ENCODE results near the gene KAT2A. TPM values are rescaled to one million over a fixed set of nuclear protein-coding genes. Genes with fewer than 3 reads are reported as not detected.

The KAT2A gene
- total and polyA plus RNA-seq, 11 donors, result 6.9 to 33.0 (median 15.3) TPM

DNA sequence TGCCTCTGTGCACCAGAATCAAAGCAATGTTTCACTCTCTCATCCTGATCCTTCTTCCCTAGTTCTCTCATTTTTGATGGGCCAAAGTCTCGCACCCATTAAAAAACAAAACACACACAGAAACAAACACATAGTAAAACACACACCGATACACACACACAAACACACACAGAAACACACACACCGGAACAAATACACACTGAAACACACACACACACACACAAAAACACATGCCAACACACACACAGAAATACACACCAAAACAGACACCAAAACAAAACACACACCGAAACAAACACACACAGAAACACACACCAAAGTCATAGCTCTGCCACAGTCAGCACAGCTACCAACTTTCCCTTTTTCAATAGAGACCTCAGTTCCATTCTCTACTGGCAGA lies 10.1 kb upstream of the KAT2A start:
- Histone ChIP-seq H3K27me3 (no peaks in the 10 kb centered on the region), H3K9me3 (no peaks in the 10 kb centered on the region), H3K36me3 (peaks cover 0 to 51% (median 41%) of the 10 kb centered on the region in 9 donors), H3K4me1 (peaks cover 30 to 78% (median 72%) of the 10 kb centered on the region in 12 donors), H3K27ac (peak overlapping the region; percentile 65 to 91 (median 78)), H3K4me3 (no peak overlapping the region)
- TF ChIP-seq CTCF (IDR thresholded peaks at IDR 0.05) (no peak), POLR2A (IDR thresholded peaks at IDR 0.05) (no peak)
- DNase-seq, result no peak
- 89 to 95% (median 93%) methylated on average over 4 of the region's 4 CpGs for WGBS, 4 donors
- intact Hi-C loops (cut with DNase I), result no loop called here
- ATAC-seq, result no peak

- Histone ChIP-seq H3K9me3 (no peaks in the 10 kb centered on the region), H3K4me1 (peaks cover 25 to 69% (median 63%) of the 10 kb centered on the region in 12 donors), H3K27me3 (no peaks in the 10 kb centered on the region), H3K36me3 (peaks cover 0 to 59% (median 49%) of the 10 kb centered on the region in 9 donors), H3K4me3 (no peak overlapping the region), H3K27ac (peak overlapping the region; percentile 65 to 91 (median 78))
- no peak for ATAC-seq
- TF ChIP-seq POLR2A (IDR thresholded peaks at IDR 0.05) (no peak), CTCF (IDR thresholded peaks at IDR 0.05) (no peak)
- DNase-seq, result peak in 1 of 5 donors; percentile 46
- WGBS, 4 donors, result 93 to 96% (median 95%) methylated on average over 16 of the region's 16 CpGs
- intact Hi-C loops (cut with DNase I), result no loop called here
Observed at GRCh38 chr17:42130310-42130936, 9.3 kb upstream of the KAT2A start.

DNA sequence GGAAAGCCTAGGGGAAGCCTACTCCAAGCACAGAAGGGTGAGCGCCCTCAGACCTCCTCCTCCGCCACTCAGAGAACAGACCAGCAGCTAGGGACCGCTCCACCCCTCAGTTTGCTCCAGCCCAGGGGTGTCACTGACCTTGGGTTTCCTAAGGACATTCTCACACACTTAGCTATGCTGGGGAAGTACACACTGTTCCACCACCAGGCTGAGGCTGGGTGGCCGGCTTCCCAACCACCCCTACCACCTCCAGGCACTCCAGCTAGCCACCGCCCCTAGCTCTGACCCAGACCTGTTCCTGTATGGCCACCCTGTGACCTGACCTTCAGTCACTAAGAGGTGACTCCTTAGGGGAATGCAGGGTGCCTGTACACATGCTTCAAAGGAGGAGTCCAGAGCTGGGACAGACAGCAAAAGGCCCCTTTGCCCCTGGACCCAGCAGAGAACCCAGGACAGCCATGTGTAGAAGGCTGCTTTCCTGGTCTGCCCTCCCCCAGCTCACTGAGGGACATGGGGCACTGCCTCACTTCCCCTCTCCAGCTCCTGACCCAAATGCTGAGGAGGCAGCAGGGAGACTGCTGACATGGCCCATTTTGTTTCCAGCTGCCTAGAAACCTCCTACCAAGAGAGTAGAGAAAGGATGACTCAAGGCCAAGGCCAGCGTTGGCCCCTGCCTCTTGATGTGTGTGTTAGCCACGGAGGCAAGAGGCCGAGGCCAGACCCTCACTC lies 8.1 kb upstream of the KAT2A start:
- no peaks in the 10 kb centered on the region for H3K9me3 ChIP-seq
- TF ChIP-seq CTCF (IDR thresholded peaks at IDR 0.05) (peak in 1 of 12 donors; percentile 17), POLR2A (IDR thresholded peaks at IDR 0.05) (peak in 1 of 2 donors; percentile 20)
- peak overlapping the region; percentile 65 to 91 (median 78) for H3K27ac ChIP-seq
- ATAC-seq, result peak; percentile 68 to 78 (median 70)
- DNase-seq, result peak in 4 of 5 donors; percentile 47 to 76 (median 68)
- intact Hi-C loops (cut with DNase I), result loop anchor here in 1 of 10 donors (10.0 kb wide), 1 partner anchor 386 kb away; no protein-coding TSS in a partner anchor
- WGBS, 4 donors, result 79 to 86% (median 83%) methylated on average over 6 to 8 of the region's 8 CpGs
- no peaks in the 10 kb centered on the region for H3K27me3 ChIP-seq
- H3K4me1 ChIP-seq, result peaks cover 20 to 58% (median 53%) of the 10 kb centered on the region in 12 donors
- no peak overlapping the region for H3K4me3 ChIP-seq
- peaks cover 0 to 68% (median 56%) of the 10 kb centered on the region in 9 donors for H3K36me3 ChIP-seq

- Histone ChIP-seq H3K27ac (no peak overlapping the region), H3K4me3 (no peak overlapping the region), H3K36me3 (peaks cover 0 to 67% (median 56%) of the 10 kb centered on the region in 9 donors), H3K4me1 (peaks cover 7 to 42% (median 34%) of the 10 kb centered on the region in 12 donors), H3K9me3 (no peaks in the 10 kb centered on the region), H3K27me3 (no peaks in the 10 kb centered on the region)
- ATAC-seq (no peak), DNase-seq (no peak)
- TF ChIP-seq POLR2A (IDR thresholded peaks at IDR 0.05) (no peak), CTCF (IDR thresholded peaks at IDR 0.05) (no peak)
- WGBS, 4 donors, result 84 to 97% (median 91%) methylated on average over 6 of the region's 6 CpGs
- intact Hi-C loops (cut with DNase I), result loop anchor here in 1 of 10 donors (10.0 kb wide), 1 partner anchor 387 kb away; no protein-coding TSS in a partner anchor
Observed at GRCh38 chr17:42127414-42127813, 6.2 kb upstream of the KAT2A start.
